OCI-LY3 (cell line): Measurements from ENCODE around the gene MCF2.

Source experiments
- H2AFZ ChIP-seq: fragments of 200-600, 300-600 bp; shearing (Covaris generic); 2 replicates; pipeline ENCODE4 v1.6.0; 2014; ENCODE audit warnings: antibody characterized with exemption, low read depth, low read length
- H3K27ac ChIP-seq: fragments of 200-600, 300-600 bp; sonication (generic); 2 replicates; pipeline ENCODE4 v1.5.1; 2014; ENCODE audit warnings: mild to moderate bottlenecking, low read length, moderate library complexity, mixed read lengths
- H3K27me3 ChIP-seq: fragments of 200-600, 300-600 bp; sonication (generic); 2 replicates; pipeline ENCODE4 v1.6.1; 2014; ENCODE audit warnings: low read depth, low read length, mixed read lengths
- H3K36me3 ChIP-seq: fragments of 200-600, 300-600 bp; sonication (generic); replicated peaks from 2 replicates; pipeline ENCODE3; 2014; ENCODE audit warnings: low read depth, low read length, mixed read lengths
- H3K4me1 ChIP-seq: fragments of 300-600, 200-600 bp; sonication (generic); 2 replicates; pipeline ENCODE4 v1.6.1; 2014; ENCODE audit warnings: low read length, mixed read lengths
- H3K4me2 ChIP-seq: fragments of 200-600, 300-600 bp; sonication (generic); 2 replicates; pipeline ENCODE4 v1.6.1; 2014; ENCODE audit warnings: low read length, mixed read lengths
- H3K4me3 ChIP-seq: fragments of 300-600, 200-600 bp; sonication (generic); 2 replicates; pipeline ENCODE4 v1.5.1; 2014; ENCODE audit warnings: antibody characterized with exemption, mild to moderate bottlenecking, low read length, moderate library complexity
- H3K79me2 ChIP-seq: fragments of 300-600, 200-600 bp; shearing (Covaris generic); 2 replicates; pipeline ENCODE4 v1.6.1; 2014; ENCODE audit warnings: mild to moderate bottlenecking, low read length, mixed read lengths
- H3K9ac ChIP-seq: fragments of 300-600, 200-600 bp; shearing (Covaris generic); 2 replicates; pipeline ENCODE4 v1.6.0; 2014; ENCODE audit warnings: mild to moderate bottlenecking, low read length, moderate library complexity
- H3K9me3 ChIP-seq: fragments of 200-600, 300-600 bp; shearing (Covaris generic); 2 replicates; pipeline ENCODE4 v1.6.1; 2014; ENCODE audit warnings: low read length, mixed read lengths; ENCODE audit not compliant: insufficient read depth
- H4K20me1 ChIP-seq: fragments of 200-600, 300-600 bp; sonication (generic); 2 replicates; pipeline ENCODE4 v1.6.1; 2016; ENCODE audit warnings: low read length, mixed read lengths; ENCODE audit not compliant: insufficient read depth
- EZH2phosphoT487 ChIP-seq: fragments of 200-600 bp; shearing (Covaris generic); IDR thresholded peaks from 2 replicates; pipeline ENCODE4 v1.6.1; 2018; ENCODE audit warnings: antibody characterized with exemption, mixed run types, low read depth
- TF ChIP-seq, protein P1 (sequence below): fragments of 200-600, 300-600 bp; sonication (generic); IDR thresholded peaks from 2 replicates; pipeline ENCODE4 v1.5.1; 2014; ENCODE audit warnings: antibody characterized with exemption, low read length, low read depth

The MCF2 gene

GRCh38 chrX:139543920-139544319 lies 164.0 kb downstream of the MCF2 start:
- Histone ChIP-seq H3K36me3 (no peaks in the 10 kb centered on the region), H4K20me1 (no peaks in the 10 kb centered on the region), H3K27ac (no peak overlapping the region), H3K4me3 (no peak overlapping the region), H3K4me2 (no peak overlapping the region), H3K27me3 (no peaks in the 10 kb centered on the region), H3K4me1 (peaks cover 8% of the 10 kb centered on the region), H3K9me3 (no peaks in the 10 kb centered on the region), H3K9ac (no peak overlapping the region), H2AFZ (no peak overlapping the region), H3K79me2 (no peaks in the 10 kb centered on the region)
- no peak for TF ChIP-seq EZH2phosphoT487

- no peaks in the 10 kb centered on the region for H4K20me1 ChIP-seq
- no peaks in the 10 kb centered on the region for H3K36me3 ChIP-seq
- no peak overlapping the region for H3K4me2 ChIP-seq
- peaks cover 11% of the 10 kb centered on the region for H3K4me1 ChIP-seq
- no peak overlapping the region for H3K4me3 ChIP-seq
- no peak overlapping the region for H3K9ac ChIP-seq
- H2AFZ ChIP-seq = no peak overlapping the region
- no peak overlapping the region for H3K27ac ChIP-seq
- no peaks in the 10 kb centered on the region for H3K9me3 ChIP-seq
- H3K79me2 ChIP-seq = no peaks in the 10 kb centered on the region
- no peaks in the 10 kb centered on the region for H3K27me3 ChIP-seq
- TF ChIP-seq, protein P1, sequence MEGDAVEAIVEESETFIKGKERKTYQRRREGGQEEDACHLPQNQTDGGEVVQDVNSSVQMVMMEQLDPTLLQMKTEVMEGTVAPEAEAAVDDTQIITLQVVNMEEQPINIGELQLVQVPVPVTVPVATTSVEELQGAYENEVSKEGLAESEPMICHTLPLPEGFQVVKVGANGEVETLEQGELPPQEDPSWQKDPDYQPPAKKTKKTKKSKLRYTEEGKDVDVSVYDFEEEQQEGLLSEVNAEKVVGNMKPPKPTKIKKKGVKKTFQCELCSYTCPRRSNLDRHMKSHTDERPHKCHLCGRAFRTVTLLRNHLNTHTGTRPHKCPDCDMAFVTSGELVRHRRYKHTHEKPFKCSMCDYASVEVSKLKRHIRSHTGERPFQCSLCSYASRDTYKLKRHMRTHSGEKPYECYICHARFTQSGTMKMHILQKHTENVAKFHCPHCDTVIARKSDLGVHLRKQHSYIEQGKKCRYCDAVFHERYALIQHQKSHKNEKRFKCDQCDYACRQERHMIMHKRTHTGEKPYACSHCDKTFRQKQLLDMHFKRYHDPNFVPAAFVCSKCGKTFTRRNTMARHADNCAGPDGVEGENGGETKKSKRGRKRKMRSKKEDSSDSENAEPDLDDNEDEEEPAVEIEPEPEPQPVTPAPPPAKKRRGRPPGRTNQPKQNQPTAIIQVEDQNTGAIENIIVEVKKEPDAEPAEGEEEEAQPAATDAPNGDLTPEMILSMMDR = no peak
- TF ChIP-seq EZH2phosphoT487 = no peak
These were observed 165.3 kb downstream of the MCF2 start for GRCh38 chrX:139542652-139543051.

DNA sequence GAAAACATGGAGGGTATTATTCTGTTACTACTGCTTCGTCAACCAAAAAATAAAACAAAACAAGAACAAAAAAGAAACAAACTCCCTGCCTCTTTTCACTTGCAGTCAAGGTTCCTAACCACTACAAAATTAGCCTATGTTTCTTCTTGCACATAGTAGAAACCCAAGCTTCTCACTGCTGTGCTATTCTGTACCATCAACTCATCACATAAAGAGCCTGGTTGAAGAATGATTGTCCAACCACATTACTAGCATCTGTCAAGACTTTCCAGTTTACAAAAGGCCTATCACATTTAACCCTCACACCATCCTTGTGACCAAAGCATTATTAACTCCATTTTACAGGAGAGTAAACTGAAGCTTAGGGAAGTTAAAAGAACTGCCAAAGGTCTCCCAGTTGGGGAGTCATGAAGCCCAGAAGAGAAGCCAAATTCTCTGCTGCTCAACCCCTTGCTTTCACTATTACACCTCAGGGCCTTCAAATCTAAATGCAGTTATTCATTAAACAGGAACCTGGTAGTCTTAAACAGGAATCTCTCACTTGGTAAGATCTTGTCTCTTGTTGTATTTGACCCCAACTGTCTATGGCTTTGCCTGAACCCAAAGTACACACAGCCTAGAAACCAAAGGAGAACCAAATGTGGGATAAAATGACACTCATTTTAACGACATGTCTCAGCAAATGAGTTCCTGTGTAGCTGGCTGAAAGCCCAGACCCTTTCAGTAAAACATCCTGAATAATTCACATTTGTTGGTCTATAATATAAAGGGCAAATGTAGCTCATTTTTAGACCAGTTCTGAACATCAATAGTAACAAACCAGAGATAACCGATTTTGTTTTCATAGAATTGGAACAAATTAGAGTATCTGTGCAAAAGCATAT lies 168.8 kb downstream of the MCF2 start:
- Histone ChIP-seq H3K4me2 (peak overlapping the region; percentile 40), H2AFZ (peak overlapping the region; percentile 30; the same call in 1 of the 2 replicates), H3K36me3 (no peaks in the 10 kb centered on the region), H3K27ac (no peak overlapping the region), H3K79me2 (no peaks in the 10 kb centered on the region), H3K4me3 (no peak overlapping the region), H3K9ac (no peak overlapping the region), H3K4me1 (peaks cover 11% of the 10 kb centered on the region), H3K9me3 (no peaks in the 10 kb centered on the region), H3K27me3 (no peaks in the 10 kb centered on the region), H4K20me1 (no peaks in the 10 kb centered on the region)
- TF ChIP-seq EZH2phosphoT487 = no peak
- TF ChIP-seq, protein P1 = no peak

DNA sequence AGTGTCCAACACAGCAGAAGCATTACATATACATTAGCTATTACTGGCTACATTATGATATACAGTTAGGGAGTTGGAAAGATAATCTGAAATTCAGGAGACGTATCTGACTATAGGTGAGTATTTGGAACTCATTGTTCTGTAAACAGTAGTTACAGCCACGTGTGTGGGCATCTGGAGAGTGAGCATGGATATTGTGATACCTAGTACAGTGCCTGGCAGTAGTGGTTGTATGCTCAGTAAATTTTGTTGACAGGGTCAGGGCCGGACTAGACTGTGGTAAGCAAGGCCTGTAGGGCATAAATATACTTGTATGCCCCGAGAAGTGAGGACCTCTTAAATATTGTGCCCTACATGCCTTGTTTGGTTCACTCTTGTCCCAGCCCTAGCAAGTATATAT lies 174.5 kb downstream of the MCF2 start:
- TF ChIP-seq EZH2phosphoT487 = no peak
- TF ChIP-seq, protein P1 = no peak
- H2AFZ ChIP-seq = no peak overlapping the region
- no peaks in the 10 kb centered on the region for H3K9me3 ChIP-seq
- no peaks in the 10 kb centered on the region for H3K27me3 ChIP-seq
- H3K4me3 ChIP-seq = no peak overlapping the region
- no peaks in the 10 kb centered on the region for H4K20me1 ChIP-seq
- H3K36me3 ChIP-seq = no peaks in the 10 kb centered on the region
- no peak overlapping the region for H3K9ac ChIP-seq
- H3K4me2 ChIP-seq = no peak overlapping the region
- H3K79me2 ChIP-seq = no peaks in the 10 kb centered on the region
- H3K4me1 ChIP-seq = no peaks in the 10 kb centered on the region
- H3K27ac ChIP-seq = no peak overlapping the region
